HG02970 (cell line): ENCODE measurements around the gene NEMP2.

ENCODE experiments used
- ATAC-seq: cut with Tn5 transposase; IDR thresholded peaks from one replicate; pipeline ENCODE4 v1.9.1; 2021; ENCODE audit warnings: mild to moderate bottlenecking, moderate library complexity, moderate number of reproducible peaks; ENCODE audit not compliant: unreplicated experiment, low FRiP score

NEMP2 gene, protein sequence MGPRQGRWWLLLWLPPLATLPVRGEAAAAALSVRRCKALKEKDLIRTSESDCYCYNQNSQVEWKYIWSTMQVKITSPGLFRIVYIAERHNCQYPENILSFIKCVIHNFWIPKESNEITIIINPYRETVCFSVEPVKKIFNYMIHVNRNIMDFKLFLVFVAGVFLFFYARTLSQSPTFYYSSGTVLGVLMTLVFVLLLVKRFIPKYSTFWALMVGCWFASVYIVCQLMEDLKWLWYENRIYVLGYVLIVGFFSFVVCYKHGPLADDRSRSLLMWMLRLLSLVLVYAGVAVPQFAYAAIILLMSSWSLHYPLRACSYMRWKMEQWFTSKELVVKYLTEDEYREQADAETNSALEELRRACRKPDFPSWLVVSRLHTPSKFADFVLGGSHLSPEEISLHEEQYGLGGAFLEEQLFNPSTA

DNA sequence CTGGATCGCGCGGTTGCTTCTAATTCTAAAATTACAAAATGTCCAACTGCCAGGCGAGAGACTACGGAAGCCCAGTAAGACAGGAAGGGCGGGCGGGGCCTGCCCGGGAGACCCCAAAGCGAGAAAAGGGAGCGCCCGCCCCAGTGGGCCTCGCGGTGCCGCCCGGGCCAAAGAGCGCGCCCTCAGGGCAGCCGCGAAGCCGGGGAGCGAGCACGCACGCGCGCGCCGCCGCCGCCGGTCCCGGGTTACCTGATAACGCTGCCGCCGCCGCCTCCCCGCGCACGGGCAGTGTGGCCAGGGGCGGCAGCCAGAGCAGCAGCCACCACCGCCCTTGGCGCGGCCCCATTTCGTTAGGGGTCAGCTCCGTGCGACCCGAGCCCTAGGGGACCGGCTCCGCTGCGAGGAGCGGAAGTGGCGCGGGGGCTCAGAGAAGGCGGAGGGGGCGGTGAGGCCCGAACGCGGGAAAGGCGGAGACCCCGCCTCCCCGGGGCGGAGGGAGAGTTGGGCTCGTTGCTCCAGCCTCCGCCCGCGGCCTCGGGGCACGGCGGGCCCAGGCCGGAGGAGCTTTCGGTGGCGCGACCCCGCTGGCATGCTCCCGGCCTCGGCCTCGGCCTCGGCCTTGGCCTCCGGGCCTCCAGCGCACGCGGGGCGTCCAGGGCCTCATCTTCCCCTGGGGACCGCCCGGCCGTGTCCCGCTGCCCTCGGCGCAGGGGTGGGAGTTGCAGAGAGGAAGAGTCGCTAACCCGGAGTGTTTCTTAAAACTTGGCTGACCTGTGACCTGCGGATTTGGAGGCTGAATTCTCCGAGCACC is at the start of gene NEMP2:
Gene NEMP2, minus strand, starts transcription at position 413 of the 811 bp plus-strand sequence. Its CDS starts 67 bp downstream, at position 346.
- peak; percentile 75 for ATAC-seq

DNA sequence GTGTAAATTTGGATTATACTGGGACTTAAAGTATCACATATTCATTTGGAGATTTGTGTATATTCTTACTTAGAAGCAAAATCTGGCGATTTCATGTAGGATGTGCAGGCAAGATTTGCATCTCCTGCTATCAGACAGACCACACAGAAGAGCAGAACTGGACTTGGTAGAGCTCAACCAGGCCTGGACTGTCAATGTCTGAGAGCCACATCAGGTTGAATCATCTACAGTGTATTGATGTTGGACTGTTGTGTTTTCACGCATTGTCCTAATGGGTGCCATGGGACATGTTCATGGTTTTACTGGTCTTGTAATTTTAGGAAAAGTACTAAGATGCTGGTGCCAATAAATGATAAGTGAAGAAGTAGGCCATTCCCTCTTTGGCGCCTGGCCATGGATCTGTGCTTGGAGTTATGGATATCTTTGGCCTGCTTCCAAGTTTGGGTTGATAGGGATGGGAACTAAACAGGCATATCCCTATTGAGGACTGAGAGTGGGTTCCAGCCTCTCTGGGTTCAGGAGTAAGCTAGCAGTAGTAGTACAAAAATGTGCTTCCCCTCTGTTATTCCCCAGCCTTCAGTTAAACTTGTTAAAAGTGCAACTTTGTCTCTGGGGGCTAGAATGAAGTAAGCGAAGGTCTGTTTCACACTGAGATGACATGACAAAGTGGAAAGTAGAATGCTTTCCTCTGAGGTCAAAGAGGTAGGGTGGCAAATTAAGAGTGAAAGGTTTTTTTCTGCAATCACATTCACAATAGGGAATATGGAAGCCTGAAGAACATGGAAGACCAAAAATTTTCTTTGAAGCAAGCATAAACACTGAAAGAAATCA is 49.2 kb upstream of the NEMP2 start:
- ATAC-seq: no peak

DNA sequence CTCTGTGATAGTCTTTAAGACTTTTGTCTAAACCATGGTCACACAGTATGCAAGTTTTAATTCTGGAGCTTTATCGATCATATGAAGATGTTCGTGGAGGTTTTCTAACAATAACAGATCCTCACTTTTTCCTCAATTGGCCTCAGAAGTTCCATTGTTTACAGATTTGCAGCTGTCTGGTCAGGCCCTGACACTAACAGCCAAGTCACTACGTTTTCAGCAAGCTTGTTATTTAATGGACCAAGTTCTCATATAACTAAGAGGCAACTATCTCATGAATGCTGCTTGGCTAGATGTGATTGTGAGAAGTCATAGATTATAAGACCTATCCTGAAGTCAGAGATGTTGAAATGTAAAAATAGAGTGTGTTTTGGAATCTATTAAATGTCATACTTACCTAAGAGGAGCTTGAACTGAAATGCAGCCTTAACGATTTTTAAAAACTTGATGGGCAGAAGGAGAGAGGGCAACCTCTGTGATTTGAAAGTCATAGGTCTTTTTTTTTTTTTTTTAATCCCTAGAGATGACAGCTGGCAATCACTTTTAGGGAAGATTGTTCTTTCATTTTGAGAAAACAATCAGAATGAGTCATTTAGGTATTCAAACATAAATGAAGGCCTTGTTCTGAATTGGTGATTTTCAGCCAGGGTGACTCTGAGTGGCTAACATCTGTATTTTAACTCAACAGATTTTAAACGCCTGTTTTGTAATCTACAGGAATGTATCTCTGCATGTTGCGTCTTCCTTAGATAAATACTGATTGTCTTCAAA is 48.4 kb upstream of the NEMP2 start:
- no peak for ATAC-seq

DNA sequence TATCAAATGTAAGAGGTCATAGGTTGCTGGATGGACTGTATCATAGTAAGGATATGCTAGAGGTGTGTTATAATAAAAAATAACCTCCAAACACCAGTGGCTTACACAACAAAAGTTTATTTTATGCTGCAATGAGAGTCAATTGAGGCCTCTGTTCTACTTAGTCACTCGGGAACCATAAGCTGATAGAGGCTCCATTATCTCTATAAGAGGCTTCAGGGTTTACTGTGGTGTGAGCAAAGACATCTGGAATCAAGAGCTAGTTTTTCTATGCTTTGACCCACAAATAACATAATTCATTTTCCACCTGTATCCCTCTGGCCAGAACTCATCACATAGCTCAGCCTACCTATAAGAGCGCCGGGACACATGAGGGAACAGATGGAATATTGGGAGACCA is 47.5 kb upstream of the NEMP2 start:
- no peak for ATAC-seq

DNA sequence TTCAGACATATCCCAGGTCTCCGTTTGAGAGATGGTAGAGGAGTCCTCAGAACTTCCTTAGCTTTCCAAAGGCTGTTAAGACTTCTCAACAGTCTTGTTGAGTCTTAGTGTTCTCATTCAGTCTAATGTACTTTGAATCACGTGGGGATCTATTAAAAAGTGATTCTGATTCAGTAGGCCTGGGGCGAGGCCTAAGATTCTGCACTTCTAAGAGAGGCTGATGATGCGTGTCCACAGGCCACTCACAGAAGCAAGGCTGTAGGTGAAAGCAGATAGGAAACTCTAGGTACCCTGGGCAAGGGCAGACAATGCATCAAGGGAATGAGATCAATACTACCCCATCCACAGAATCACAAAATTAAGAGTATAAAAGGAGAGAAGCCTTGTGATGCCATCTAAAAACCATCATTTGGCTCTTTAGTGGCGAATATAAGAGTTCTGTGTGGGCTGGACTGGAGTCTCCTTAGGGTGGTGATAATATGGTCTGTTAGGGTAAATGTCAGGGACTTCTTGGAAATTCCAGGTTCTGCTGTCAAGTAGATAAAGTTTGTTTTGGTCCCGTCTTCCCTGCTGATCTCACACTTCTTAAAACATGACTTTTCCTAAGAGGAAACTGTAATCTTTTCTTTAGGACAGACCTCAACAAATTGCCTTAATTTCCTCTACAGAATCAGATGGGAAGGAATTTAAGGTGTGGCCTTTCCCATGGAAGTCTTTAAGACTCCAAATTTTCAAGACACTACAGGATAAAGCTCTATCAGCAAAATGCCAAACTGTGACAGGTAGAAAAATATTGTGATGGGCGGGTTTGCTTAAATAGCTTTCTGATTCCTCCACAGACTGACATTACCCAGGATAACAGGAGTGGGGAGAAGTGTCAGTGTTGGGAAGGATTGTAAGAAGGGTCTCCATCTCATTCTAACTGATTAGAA is 45.7 kb upstream of the NEMP2 start:
- ATAC-seq: no peak

DNA sequence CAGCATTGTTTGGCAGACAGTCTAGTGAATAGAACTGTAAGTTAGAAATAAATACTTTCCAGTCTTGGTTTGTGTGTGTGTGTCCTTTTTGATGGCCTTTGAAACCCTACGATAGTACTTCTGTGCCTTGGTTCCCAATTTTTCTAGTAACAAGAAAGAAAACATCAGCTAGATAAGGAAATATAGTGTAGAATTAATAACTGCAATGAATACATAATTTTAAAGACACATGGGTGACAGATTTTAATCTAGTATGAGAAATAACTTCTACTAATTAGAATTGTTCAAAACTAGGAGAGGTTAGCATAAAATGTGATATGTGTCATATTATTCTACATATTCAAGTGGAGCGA is 44.5 kb upstream of the NEMP2 start:
- no peak for ATAC-seq

DNA sequence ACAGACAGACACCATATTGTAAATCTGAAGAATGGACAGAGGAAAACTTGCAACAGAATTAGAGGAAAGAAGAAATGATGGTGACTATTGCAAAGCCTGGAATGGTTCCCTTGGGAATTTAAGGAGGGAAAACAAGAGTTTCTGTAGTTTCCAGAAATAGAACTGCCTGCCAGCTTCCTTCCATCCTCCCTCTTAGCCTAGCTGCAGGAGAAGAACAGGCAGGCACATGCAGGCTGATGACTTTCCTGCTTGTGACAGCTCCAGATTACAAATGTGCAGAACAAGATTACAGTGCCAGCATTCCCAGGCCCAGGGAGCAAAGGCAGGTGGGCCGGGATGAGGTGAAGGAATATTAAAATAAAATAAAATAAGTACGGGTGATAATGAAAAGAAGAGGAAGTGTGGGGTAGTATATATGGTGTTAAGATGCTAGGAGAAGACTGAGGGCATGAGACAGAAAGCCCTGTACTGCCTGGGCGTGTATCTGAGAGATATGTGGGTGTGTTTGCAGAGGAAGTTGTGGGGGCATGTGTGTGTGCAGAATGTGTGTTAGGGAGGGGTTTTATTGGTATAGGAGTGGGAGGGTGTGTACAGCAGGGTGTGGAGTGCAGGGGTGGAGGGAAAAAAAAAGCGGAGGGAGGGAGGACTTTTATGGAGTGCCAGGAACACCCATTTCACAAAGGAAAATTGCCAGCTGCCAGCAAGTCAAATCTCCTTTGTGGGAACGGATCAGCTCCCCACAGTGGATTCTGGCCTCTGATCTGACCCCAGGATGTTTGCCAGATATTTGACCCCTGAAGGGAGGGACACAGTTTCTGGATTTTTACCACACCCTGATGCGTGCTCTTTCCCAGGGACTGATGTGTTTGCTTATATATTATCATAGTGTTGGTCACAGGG is 43.9 kb upstream of the NEMP2 start:
- no peak for ATAC-seq

DNA sequence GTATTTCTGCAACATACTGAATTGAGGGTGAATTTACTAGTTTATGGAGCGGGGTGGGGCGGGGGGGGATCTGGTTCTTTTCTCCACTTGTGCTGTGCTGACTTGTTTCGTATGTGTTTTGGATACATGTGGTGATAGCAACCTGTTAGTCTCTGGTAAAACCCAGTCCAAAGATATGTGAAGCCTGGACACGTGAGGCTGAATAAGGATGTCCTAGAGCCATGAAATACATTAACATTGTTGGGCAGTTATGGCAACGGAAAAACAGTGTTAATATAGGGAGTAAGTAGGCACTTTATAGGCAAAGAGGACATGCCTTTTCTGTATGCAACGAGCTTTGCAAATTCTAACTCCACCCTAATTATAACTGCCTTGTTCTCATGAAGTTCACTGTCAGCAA is 42.1 kb upstream of the NEMP2 start:
- no peak for ATAC-seq

DNA sequence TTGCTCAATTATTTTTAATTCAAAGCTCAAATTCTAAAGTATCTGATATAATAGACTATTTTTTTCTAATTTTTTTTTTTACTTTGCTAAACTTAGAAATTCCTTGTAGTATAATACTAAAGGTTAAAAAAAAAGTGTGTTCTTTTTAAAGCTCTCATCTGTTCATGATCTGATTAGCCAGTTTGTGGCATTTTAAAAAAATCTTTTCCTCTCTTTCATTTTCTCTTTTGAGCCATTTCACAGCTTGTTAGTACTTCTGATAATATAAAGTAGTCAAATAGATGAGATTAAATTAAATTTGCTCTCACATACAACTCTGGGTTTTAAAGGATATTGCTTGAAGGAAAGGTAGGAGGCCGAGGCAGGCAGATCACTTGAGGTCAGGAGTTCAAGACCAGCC is 40.7 kb upstream of the NEMP2 start:
- no peak for ATAC-seq

DNA sequence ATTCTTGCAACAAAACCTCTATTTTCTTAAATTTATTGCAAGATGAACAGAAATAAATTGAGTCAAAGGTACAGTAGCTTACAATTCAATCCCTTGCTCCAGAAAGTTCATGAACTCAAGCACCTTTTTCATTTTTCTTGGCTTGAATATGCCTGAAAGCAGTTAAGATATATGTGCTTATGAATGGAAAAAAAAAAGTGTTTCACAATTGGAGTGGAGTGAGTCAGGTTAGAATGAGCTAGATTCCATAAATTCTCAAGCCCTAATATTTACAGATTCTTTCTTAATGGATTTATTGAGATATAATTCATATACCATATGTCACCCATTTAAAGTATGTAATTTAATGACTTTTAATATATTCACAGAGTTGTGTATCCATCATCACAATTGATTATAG is 39.6 kb upstream of the NEMP2 start:
- ATAC-seq: no peak

DNA sequence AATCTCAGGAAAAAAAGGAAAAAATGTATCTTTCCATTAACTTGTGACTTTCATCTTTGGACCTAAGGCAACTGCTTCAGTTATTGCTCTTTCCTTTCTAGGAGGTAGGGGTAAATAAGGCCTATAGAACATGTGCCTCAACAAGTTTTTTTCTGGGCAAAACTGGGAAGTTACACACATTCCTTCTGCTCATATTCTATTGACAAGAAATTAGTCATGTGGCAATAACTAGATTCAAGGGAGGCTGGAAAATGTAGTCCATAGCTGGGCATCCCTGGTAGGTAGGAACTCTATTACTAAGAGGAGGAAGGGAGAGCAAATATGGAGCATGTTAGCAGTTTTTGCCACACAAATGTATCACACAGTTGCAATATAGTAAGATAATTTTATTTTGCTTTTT is 37.7 kb upstream of the NEMP2 start:
- ATAC-seq: no peak

DNA sequence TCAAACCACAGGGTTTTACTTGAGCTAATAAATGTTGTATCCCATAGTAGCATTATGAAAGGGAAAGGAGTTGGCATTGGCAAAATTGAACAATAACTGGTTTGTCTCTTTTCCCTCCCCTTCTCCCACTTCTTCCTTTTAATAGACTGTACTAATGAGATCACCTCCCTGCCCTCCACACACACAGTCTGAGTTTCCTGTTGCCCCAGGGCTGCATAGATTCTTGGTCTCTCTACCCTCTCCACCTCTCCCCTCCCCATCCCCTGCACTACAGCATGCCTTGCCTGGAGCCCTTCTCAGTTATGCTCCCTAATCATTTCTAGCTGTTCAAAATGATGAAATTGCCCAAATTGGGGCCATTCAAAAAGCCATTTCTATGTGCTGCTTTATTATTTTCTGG is 37.2 kb upstream of the NEMP2 start:
- ATAC-seq: no peak

DNA sequence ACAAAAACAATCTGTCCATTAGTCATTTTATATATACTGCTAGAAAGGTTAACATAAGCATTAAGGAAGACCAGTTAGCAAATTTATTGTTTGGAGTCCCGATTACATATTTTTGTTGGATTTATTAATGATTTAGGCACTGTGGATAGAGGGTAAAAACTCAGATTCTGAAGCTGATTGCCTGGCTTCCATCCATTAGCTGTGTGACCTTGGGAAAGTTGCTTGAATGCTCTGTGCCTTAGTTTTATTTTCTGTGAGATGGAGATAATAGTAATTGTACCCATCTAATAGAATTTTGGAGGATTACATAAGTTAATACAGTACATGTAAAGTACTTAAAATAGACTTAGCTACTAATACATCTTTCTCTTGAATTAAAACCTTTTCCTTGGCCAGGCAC is 36.3 kb upstream of the NEMP2 start:
- no peak for ATAC-seq

DNA sequence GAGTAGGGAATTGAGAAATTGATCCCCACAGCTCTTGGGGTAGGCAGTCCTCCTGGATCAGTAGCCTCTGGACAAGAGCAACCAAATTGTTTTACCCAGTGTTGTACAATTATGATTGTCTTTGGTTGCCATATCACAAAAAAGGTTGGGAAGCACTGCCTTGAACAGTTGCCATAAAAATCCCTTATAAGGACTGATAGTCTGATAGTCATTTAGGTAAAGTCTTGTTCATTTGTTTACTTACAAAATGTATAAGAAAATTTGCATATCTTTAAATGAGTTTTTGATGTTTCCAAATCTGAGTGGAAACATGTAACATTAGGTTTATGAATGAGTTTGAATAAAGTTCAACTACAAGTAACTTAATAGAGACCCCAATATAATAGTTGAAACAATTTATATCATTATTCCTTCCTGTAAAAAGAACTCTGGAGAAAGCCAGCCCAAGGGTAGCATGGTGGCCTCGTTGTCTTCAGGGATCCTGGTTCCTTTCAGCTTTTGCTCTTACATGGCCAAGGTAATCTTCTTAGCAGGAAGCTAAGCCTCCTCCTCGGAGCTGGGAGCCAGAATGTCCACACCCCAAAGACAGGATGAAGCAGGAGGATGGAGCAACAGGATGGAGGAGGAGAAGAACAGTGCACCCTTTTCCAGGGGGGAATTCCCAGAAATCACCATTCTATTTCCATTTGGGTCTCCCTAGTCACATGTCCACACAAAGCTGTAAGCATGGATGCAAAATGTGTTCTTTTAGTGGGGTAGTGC is 35.7 kb upstream of the NEMP2 start:
- ATAC-seq: no peak

DNA sequence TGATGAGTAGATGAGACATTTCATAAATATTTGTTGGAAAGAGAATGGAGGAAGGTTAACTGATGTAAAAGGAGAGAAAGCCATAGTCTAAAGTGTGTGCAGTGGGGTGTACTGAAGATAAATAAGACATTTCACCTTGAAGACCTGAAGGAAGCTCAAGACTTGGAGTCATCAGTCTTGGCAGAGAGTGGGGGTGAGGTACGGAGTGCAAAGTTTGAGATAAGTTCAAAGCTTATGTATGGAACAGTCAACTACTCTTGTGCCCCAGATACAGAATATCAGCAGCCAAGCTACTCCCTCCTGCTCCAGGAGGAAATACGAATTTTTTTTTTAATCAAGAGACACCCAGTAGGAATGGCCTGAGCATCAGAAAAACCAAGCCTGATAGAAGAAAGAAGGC is 30.3 kb upstream of the NEMP2 start:
- ATAC-seq: no peak

DNA sequence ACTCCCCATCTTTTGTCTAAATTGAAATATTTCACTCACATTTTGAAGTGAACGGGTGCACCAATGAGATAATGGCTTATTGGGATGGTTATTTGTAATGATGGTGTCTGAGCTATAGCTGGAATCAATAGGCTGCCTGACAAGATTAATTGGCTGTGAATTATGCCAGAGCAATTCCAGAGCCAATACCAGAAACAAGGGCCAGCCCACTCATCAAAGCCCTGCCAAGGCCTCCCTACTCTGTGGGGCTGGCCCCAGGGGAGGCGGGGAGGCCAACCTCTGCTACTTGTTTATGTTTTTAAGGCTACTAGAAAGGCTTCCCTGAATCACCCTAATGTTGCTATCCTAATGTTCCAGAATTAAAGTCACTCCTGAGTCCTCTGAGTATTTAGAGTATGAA is 29.1 kb upstream of the NEMP2 start:
- no peak for ATAC-seq

DNA sequence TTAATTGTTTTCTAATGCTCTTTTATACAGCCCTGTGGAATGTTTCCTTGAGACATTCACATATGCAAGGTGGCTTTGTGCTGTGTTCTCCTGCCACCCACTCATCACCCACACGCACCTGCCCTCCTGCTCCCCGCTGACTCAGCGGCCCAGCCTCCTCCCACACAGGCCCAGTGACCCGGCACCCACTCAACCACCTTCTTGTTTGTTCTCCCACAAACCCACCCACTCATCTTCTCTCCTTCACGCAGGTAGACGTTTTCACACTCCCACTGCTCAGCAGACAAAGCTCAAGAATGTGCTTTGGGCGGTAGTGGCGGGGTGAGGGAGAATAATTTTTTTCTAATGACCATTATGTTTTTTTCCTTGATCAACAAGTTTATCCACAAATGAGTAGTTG is 28.6 kb upstream of the NEMP2 start:
- ATAC-seq: no peak

DNA sequence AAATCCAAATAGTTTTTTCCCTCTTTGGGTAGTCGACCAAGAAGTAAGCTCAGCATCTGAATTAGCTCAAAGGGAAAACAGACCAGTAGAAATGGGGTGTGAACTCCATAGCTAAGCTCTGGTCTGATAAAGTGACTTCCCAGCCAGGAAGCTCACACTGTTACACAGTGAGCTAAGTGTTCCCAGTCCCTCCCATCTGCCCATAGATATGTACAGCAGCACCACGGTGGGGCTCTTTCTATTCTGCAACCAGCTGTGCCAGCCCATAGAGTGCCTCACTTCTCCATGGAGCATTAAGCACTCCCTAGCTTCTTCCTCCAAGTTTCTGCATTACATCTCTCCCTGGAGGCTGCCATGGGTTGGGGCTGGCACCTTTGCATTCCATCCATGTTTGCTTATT is 27.6 kb upstream of the NEMP2 start:
- ATAC-seq: no peak
